Activated T-helper 2 cell treated with anti-CD3 and anti-CD28 coated beads, Interferon-gamma antibody, Interleukin-2, Interleukin-4, amounts not matched to agents 10 μg/mL and 5 μg/mL and 100 μg/mL, durations not matched to agents 14 hours and 24 hours and 36 hours (primary cell): Measurements from ENCODE around the gene KIF23. TPM values are rescaled to one million over a fixed set of nuclear protein-coding genes. Genes with fewer than 3 reads are reported as not detected.

ENCODE experiments used
- DNase-seq: peaks from one replicate; pipeline ENCODE4 v3.0.0; 2021; ENCODE audit warnings: low spot score
- H3K27ac Mint-ChIP-seq: one replicate; pipeline ENCODE4 v1.8.0; 2021; ENCODE audit warnings: mixed read lengths
- H3K27me3 Mint-ChIP-seq: one replicate; pipeline ENCODE4 v1.8.0; 2021; ENCODE audit warnings: low read depth, mixed read lengths
- H3K36me3 Mint-ChIP-seq: one replicate; pipeline ENCODE4 v1.8.0; 2021; ENCODE audit warnings: low read depth, mixed read lengths
- H3K4me1 Mint-ChIP-seq: one replicate; pipeline ENCODE4 v1.8.0; 2021; ENCODE audit warnings: low read depth, mixed read lengths
- H3K4me3 Mint-ChIP-seq: one replicate; pipeline ENCODE4 v1.8.0; 2021; ENCODE audit warnings: low read depth, mild to moderate bottlenecking, moderate library complexity, mixed read lengths
- H3K9me3 Mint-ChIP-seq: one replicate; pipeline ENCODE4 v1.8.0; 2021; ENCODE audit warnings: mixed read lengths
- intact Hi-C: fragments of 100-400 bp; cut with micrococcal nuclease; formaldehyde crosslinking; loops from one replicate; pipeline ENCODE4 v1.15.1; 2023
- total RNA-seq: library from RNA; stranded (reverse); gene quantifications from 2 replicates; pipeline ENCODE4 v1.2.3, GENCODE V29; 2022

The KIF23 gene
- total RNA-seq, 1 donor from 2014 or later: 44.5 TPM

GRCh38 chr15:69465253-69465652 lies 51.1 kb downstream of the KIF23 start:
- Mint-ChIP-seq H3K27ac (no peak overlapping the region), H3K9me3 (no peaks in the 10 kb centered on the region), H3K27me3 (peaks cover 16% of the 10 kb centered on the region), H3K36me3 (no peaks in the 10 kb centered on the region), H3K4me1 (peaks cover 33% of the 10 kb centered on the region), H3K4me3 (no peak overlapping the region)
- no peak for DNase-seq
- intact Hi-C loops: loop anchor here (5.0 to 10.0 kb wide), 6 partner anchors 143 to 790 kb away; partner anchors contain the start of genes GLCE and TLE3

GRCh38 chr15:69466733-69467132 lies 52.6 kb downstream of the KIF23 start:
- Mint-ChIP-seq H3K4me3 (no peak overlapping the region), H3K4me1 (peaks cover 32% of the 10 kb centered on the region), H3K27me3 (peaks cover 24% of the 10 kb centered on the region), H3K9me3 (no peaks in the 10 kb centered on the region), H3K36me3 (no peaks in the 10 kb centered on the region), H3K27ac (no peak overlapping the region)
- no peak for DNase-seq
- intact Hi-C loops: loop anchor here (5.0 to 10.0 kb wide), 6 partner anchors 144 to 788 kb away; partner anchors contain the start of genes GLCE and TLE3

- Mint-ChIP-seq H3K4me3 (no peak overlapping the region), H3K36me3 (no peaks in the 10 kb centered on the region), H3K4me1 (peaks cover 28% of the 10 kb centered on the region), H3K27me3 (peaks cover 30% of the 10 kb centered on the region), H3K9me3 (no peaks in the 10 kb centered on the region), H3K27ac (no peak overlapping the region)
- no peak for DNase-seq
- intact Hi-C loops: loop anchor here (1.0 to 10.0 kb wide), 8 partner anchors 145 to 1025 kb away; partner anchors contain the start of genes GLCE and TLE3
Observed at GRCh38 chr15:69467636-69468035, 53.5 kb downstream of the KIF23 start.

- intact Hi-C loops: loop anchor here (1.0 to 10.0 kb wide), 8 partner anchors 146 to 1024 kb away; partner anchors contain the start of genes GLCE and TLE3
- Mint-ChIP-seq H3K4me3 (peak overlapping the region; percentile 5), H3K4me1 (peaks cover 22% of the 10 kb centered on the region), H3K36me3 (no peaks in the 10 kb centered on the region), H3K27ac (peak overlapping the region; percentile 75), H3K27me3 (peaks cover 30% of the 10 kb centered on the region), H3K9me3 (no peaks in the 10 kb centered on the region)
- peak; percentile 78 for DNase-seq
Observed at GRCh38 chr15:69468241-69469121, 54.3 kb downstream of the KIF23 start.

GRCh38 chr15:69469467-69470201 lies 55.5 kb downstream of the KIF23 start:
- Mint-ChIP-seq H3K27ac (no peak overlapping the region), H3K9me3 (no peaks in the 10 kb centered on the region)

GRCh38 chr15:69472046-69472445 lies 57.9 kb downstream of the KIF23 start:
- peaks cover 21% of the 10 kb centered on the region for H3K27me3 Mint-ChIP-seq
- H3K4me1 Mint-ChIP-seq: peaks cover 20% of the 10 kb centered on the region
- intact Hi-C loops: loop anchor here (10.0 kb wide), 1 partner anchor 1253 kb away; no protein-coding TSS in a partner anchor
- no peak overlapping the region for H3K27ac Mint-ChIP-seq
- no peaks in the 10 kb centered on the region for H3K9me3 Mint-ChIP-seq
- no peak overlapping the region for H3K4me3 Mint-ChIP-seq
- no peak for DNase-seq
- no peaks in the 10 kb centered on the region for H3K36me3 Mint-ChIP-seq

More at GRCh38 chr15:69469467-69470201, 55.5 kb downstream of the KIF23 start:
- H3K36me3 Mint-ChIP-seq: no peaks in the 10 kb centered on the region
- DNase-seq: no peak
- intact Hi-C loops: loop anchor here (2.0 to 10.0 kb wide), 8 partner anchors 147 to 1255 kb away; partner anchors contain the start of genes GLCE and TLE3
- no peak overlapping the region for H3K4me3 Mint-ChIP-seq
- H3K4me1 Mint-ChIP-seq: peaks cover 20% of the 10 kb centered on the region
- H3K27me3 Mint-ChIP-seq: peaks cover 28% of the 10 kb centered on the region

GRCh38 chr15:69472562-69472961 lies 58.4 kb downstream of the KIF23 start:
- DNase-seq: no peak
- peaks cover 20% of the 10 kb centered on the region for H3K4me1 Mint-ChIP-seq
- peaks cover 21% of the 10 kb centered on the region for H3K27me3 Mint-ChIP-seq
- no peaks in the 10 kb centered on the region for H3K36me3 Mint-ChIP-seq
- no peak overlapping the region for H3K27ac Mint-ChIP-seq
- intact Hi-C loops: loop anchor here (10.0 kb wide), 1 partner anchor 1252 kb away; no protein-coding TSS in a partner anchor
- H3K4me3 Mint-ChIP-seq: no peak overlapping the region
- H3K9me3 Mint-ChIP-seq: no peaks in the 10 kb centered on the region

GRCh38 chr15:69474291-69474690 lies 60.1 kb downstream of the KIF23 start:
- intact Hi-C loops: loop anchor here (10.0 kb wide), 1 partner anchor 1251 kb away; no protein-coding TSS in a partner anchor
- Mint-ChIP-seq H3K27ac (no peak overlapping the region), H3K9me3 (no peaks in the 10 kb centered on the region), H3K4me3 (no peak overlapping the region), H3K27me3 (peaks cover 21% of the 10 kb centered on the region), H3K4me1 (peaks cover 5% of the 10 kb centered on the region), H3K36me3 (no peaks in the 10 kb centered on the region)
- no peak for DNase-seq

GRCh38 chr15:69474846-69475455 lies 60.8 kb downstream of the KIF23 start:
- Mint-ChIP-seq H3K27ac (no peak overlapping the region), H3K27me3 (peaks cover 25% of the 10 kb centered on the region), H3K9me3 (peaks cover 6% of the 10 kb centered on the region), H3K4me3 (no peak overlapping the region), H3K36me3 (peaks cover 3% of the 10 kb centered on the region), H3K4me1 (peaks cover 2% of the 10 kb centered on the region)
- DNase-seq: no peak
- intact Hi-C loops: loop anchor here (5.0 to 10.0 kb wide), 3 partner anchors 97 to 1250 kb away; no protein-coding TSS in a partner anchor

- Mint-ChIP-seq H3K27me3 (peaks cover 23% of the 10 kb centered on the region), H3K4me1 (peaks cover 2% of the 10 kb centered on the region), H3K36me3 (peaks cover 3% of the 10 kb centered on the region), H3K4me3 (no peak overlapping the region), H3K9me3 (peaks cover 7% of the 10 kb centered on the region), H3K27ac (no peak overlapping the region)
- DNase-seq: peak; percentile 59
- intact Hi-C loops: loop anchor here (5.0 to 10.0 kb wide), 3 partner anchors 96 to 1249 kb away; no protein-coding TSS in a partner anchor
Observed at GRCh38 chr15:69475769-69476358, 61.7 kb downstream of the KIF23 start.

- intact Hi-C loops: loop anchor here (5.0 to 10.0 kb wide), 3 partner anchors 95 to 1248 kb away; no protein-coding TSS in a partner anchor
- Mint-ChIP-seq H3K27ac (no peak overlapping the region), H3K4me3 (no peak overlapping the region), H3K36me3 (peaks cover 3% of the 10 kb centered on the region), H3K9me3 (peaks cover 7% of the 10 kb centered on the region), H3K27me3 (peaks cover 15% of the 10 kb centered on the region), H3K4me1 (peaks cover 2% of the 10 kb centered on the region)
- no peak for DNase-seq
Observed at GRCh38 chr15:69476704-69477473, 62.7 kb downstream of the KIF23 start.
